ENCODE data around the gene TESK1.

Gene TESK1

GRCh38 chr9:35612843-35613242 lies 7.8 kb downstream of the TESK1 start:
- POLR2A ChIA-PET, result no interaction called here
- TF ChIP-seq CTCF (IDR thresholded peaks at IDR 0.05; ENCODE audit: control extremely low read depth, extremely low read depth, low read depth, missing control alignments), result no peak
- DNase-seq (ENCODE audit: extremely low spot score), result no peak
- CTCF ChIA-PET, result interaction anchor here (0.6 to 11.5 kb wide), 11 partner anchors 8 to 713 kb away, joined by 3 to 97 read pairs (median 6); partner anchors contain the start of genes CCDC107, RMRP, SIT1 and TESK1

GRCh38 chr9:35615981-35616680 lies 11.1 kb downstream of the TESK1 start:
- DNase-seq (ENCODE audit: extremely low spot score), result no peak
- no peak for TF ChIP-seq CTCF (IDR thresholded peaks at IDR 0.05; ENCODE audit: control extremely low read depth, extremely low read depth, low read depth, missing control alignments)
- CTCF ChIA-PET, result interaction anchor here (1.1 to 11.5 kb wide), 8 partner anchors 11 to 54 kb away, joined by 3 to 97 read pairs (median 7); partner anchors contain the start of genes SIT1 and TESK1
- POLR2A ChIA-PET, result interaction anchor here (0.7 to 1.3 kb wide), 3 partner anchors 8 to 92 kb away, joined by 3 to 11 read pairs (median 3); no protein-coding TSS in a partner anchor

GRCh38 chr9:35616681-35617459 lies 11.8 kb downstream of the TESK1 start:
- DNase-seq (ENCODE audit: extremely low spot score), result peak; percentile 83
- CTCF ChIA-PET, result interaction anchor here (0.6 to 11.5 kb wide), 10 partner anchors 9 to 500 kb away, joined by 3 to 97 read pairs (median 4); partner anchors contain the start of genes SIT1 and TESK1
- POLR2A ChIA-PET, result interaction anchor here (0.7 to 1.3 kb wide), 3 partner anchors 9 to 92 kb away, joined by 3 to 11 read pairs (median 3); no protein-coding TSS in a partner anchor
- TF ChIP-seq CTCF (IDR thresholded peaks at IDR 0.05; ENCODE audit: control extremely low read depth, extremely low read depth, low read depth, missing control alignments), result peak; percentile 36

- ChIA-PET CTCF (interaction anchor here (0.8 to 11.5 kb wide), 9 partner anchors 9 to 79 kb away, joined by 3 to 97 read pairs (median 5); partner anchors contain the start of genes SIT1 and TESK1), POLR2A (interaction anchor here (1.3 kb wide), 1 partner anchor 10 kb away, joined by 3 read pairs; no protein-coding TSS in a partner anchor)
- no peak for DNase-seq (ENCODE audit: extremely low spot score)
- no peak for TF ChIP-seq CTCF (IDR thresholded peaks at IDR 0.05; ENCODE audit: control extremely low read depth, extremely low read depth, low read depth, missing control alignments)
These were observed 12.5 kb downstream of the TESK1 start for GRCh38 chr9:35617548-35617947.

GRCh38 chr9:35618325-35618727 lies 13.3 kb downstream of the TESK1 start, which contains the start of gene CD72:
Gene CD72 (minus strand): TSS chr9:35618413. CDS start chr9:35618303, 110 bp downstream.
- ChIA-PET POLR2A (interaction anchor here (0.6 kb wide), 1 partner anchor 1931 kb away, joined by 3 read pairs; no protein-coding TSS in a partner anchor), CTCF (interaction anchor here (1.0 to 11.5 kb wide), 6 partner anchors 8 to 78 kb away, joined by 3 to 97 read pairs (median 32); partner anchors contain the start of genes SIT1 and TESK1)
- no peak for TF ChIP-seq CTCF (IDR thresholded peaks at IDR 0.05; ENCODE audit: control extremely low read depth, extremely low read depth, low read depth, missing control alignments)
- peak; percentile 53 for DNase-seq (ENCODE audit: extremely low spot score)

Measured in GM10248 (cell line).